ENCODE data around the gene SUCO.

GRCh38 chr1:172585348-172585747 lies 52.4 kb downstream of the SUCO start:
- no peak for TF ChIP-seq POLR2A (IDR thresholded peaks at IDR 0.05)
- no peak for TF ChIP-seq CTCF (IDR thresholded peaks at IDR 0.05)

All from thyroid gland (tissue), 4 donors.